HCT116 (cell line): ENCODE data around the gene ITGA2B. TPM values are rescaled to one million over a fixed set of nuclear protein-coding genes. Genes with fewer than 3 reads are reported as not detected.

ENCODE experiments used
- ATAC-seq: fragments of 200-7000 bp; cut with Tn5 transposase; 2 replicates; pipeline ENCODE4 v1.9.1; 2020; ENCODE audit warnings: mild to moderate bottlenecking, moderate library complexity
- BruUV-seq: library from RNA; stranded (reverse); fragments of 400-500 nt; replicated peaks from 2 replicates; lab custom pipeline; 2021; lab: Mats Ljungman, UMichigan
- CTCF ChIA-PET: fragments of 300-600 bp; sonication (Branson Sonifier 250); formaldehyde crosslinking; loops from one replicate; lab custom pipeline; 2021; ENCODE audit warnings: antibody characterized with exemption; lab: Charles Lee
- POLR2A ChIA-PET: fragments of 300-600, 350-600 bp; sonication (Branson Sonifier 250); formaldehyde crosslinking; loops from one replicate; lab custom pipeline; 2021; ENCODE audit warnings: antibody characterized with exemption; lab: Charles Lee
- RAD21 ChIA-PET, 2 experiments: fragments of 300-600 bp; sonication (Branson Sonifier 250); formaldehyde crosslinking; loops; one replicate each; lab custom pipeline; 2023; ENCODE audit warnings: low total read pairs in 2 of 2; ENCODE audit not compliant: uncharacterized antibody in 2 of 2, unreplicated experiment in 2 of 2, low non-redundant PET in 1 of 2; lab: Charles Lee
- DNase-seq: peaks from one replicate; pipeline ENCODE4 v3.0.0-alpha.2; 2010; ENCODE audit warnings: low read depth, low spot score
- H2AFZ ChIP-seq: fragments of 200-600 bp; shearing (Covaris generic), sonication (generic); 2 replicates; pipeline ENCODE4 v1.6.1; 2017; ENCODE audit warnings: low read depth, mixed run types, mixed read lengths, antibody characterized with exemption, low read length; ENCODE audit not compliant: poor library complexity, severe bottlenecking
- H3K27ac ChIP-seq: 2 replicates; pipeline ENCODE4 v1.5.1; 2012; ENCODE audit warnings: low read depth, low read length
- H3K27me3 ChIP-seq: fragments of 200-600 bp; sonication (generic); 2 replicates; pipeline ENCODE4 v1.6.1; 2016; ENCODE audit warnings: mixed run types, low read length, mixed read lengths; ENCODE audit not compliant: insufficient read depth
- H3K36me3 ChIP-seq, 2 experiments: fragments of 200-500 bp in 1 of 2; fragments of 200-600 bp in 1 of 2; sonication (Bioruptor generic) in 1 of 2; sonication (generic) in 1 of 2; 2 replicates each; pipeline versions ENCODE4 v1.5.1 to v1.6.1; 2014 to 2016; ENCODE audit warnings: low read length in 2 of 2, inconsistent platforms in 1 of 2, mixed read lengths in 1 of 2, mixed run types in 1 of 2; ENCODE audit not compliant: insufficient read depth in 2 of 2, control insufficient read depth in 1 of 2
- H3K4me1 ChIP-seq, 2 experiments: fragments of 200-600 bp in 1 of 2; sonication (generic) in 1 of 2; 2 replicates each; pipeline versions ENCODE4 v1.5.1 to v1.6.1; 2012 to 2017; ENCODE audit warnings: low read length in 2 of 2, inconsistent platforms in 1 of 2, mild to moderate bottlenecking in 1 of 2, mixed read lengths in 1 of 2, mixed run types in 1 of 2, moderate library complexity in 1 of 2; ENCODE audit not compliant: insufficient read depth in 2 of 2, control insufficient read depth in 1 of 2
- H3K4me2 ChIP-seq: fragments of 200-600 bp; sonication (generic); 2 replicates; pipeline ENCODE4 v1.6.1; 2017; ENCODE audit warnings: mixed run types, low read length, mixed read lengths
- H3K4me3 ChIP-seq, 2 experiments: fragments of 200-600 bp in 1 of 2; sonication (generic) in 1 of 2; replicated peaks in 1 of 2; 2 replicates each; pipeline ENCODE4 v1.5.1; 2011 to 2016; ENCODE audit warnings: low read length in 2 of 2, control low read depth in 1 of 2, low read depth in 1 of 2, mild to moderate bottlenecking in 1 of 2, mixed read lengths in 1 of 2, mixed run types in 1 of 2
- H3K79me2 ChIP-seq: fragments of 200-600 bp; sonication (generic); 2 replicates; pipeline ENCODE4 v1.6.1; 2017; ENCODE audit warnings: mild to moderate bottlenecking, mixed run types, low read length, moderate library complexity, mixed read lengths; ENCODE audit not compliant: insufficient read depth
- H3K9ac ChIP-seq: fragments of 200-600 bp; sonication (generic); 2 replicates; pipeline ENCODE4 v1.6.1; 2016; ENCODE audit warnings: low read length, mixed read lengths
- H3K9me2 ChIP-seq: fragments of 200-600 bp; sonication (generic), shearing (Covaris generic); 2 replicates; pipeline ENCODE4 v1.6.1; 2017; ENCODE audit warnings: mixed run types, mild to moderate bottlenecking, moderate library complexity; ENCODE audit not compliant: insufficient read depth
- H3K9me3 ChIP-seq, 2 experiments: fragments of 200-500 bp in 1 of 2; fragments of 200-600 bp in 1 of 2; sonication (Bioruptor generic) in 1 of 2; sonication (generic) in 1 of 2; 2 replicates each; pipeline ENCODE4 v1.6.1; 2014 to 2017; ENCODE audit warnings: low read length in 2 of 2, mixed read lengths in 2 of 2, inconsistent platforms in 1 of 2, low read depth in 1 of 2, mild to moderate bottlenecking in 1 of 2, mixed run types in 1 of 2, moderate library complexity in 1 of 2; ENCODE audit not compliant: control insufficient read depth in 1 of 2, insufficient read depth in 1 of 2
- H4K20me1 ChIP-seq: fragments of 200-600 bp; sonication (generic), shearing (Covaris generic); 2 replicates; pipeline ENCODE4 v1.6.1; 2017; ENCODE audit warnings: mixed run types, mild to moderate bottlenecking, moderate library complexity; ENCODE audit not compliant: insufficient read depth
- ATF3 ChIP-seq: IDR thresholded peaks from 2 replicates; pipeline ENCODE4 v1.6.1; 2012
- CBX3 ChIP-seq: IDR thresholded peaks from 2 replicates; pipeline ENCODE4 v1.6.1; 2012; ENCODE audit warnings: low read depth
- CEBPB ChIP-seq: IDR thresholded peaks from 2 replicates; pipeline ENCODE4 v1.6.1; 2012; ENCODE audit warnings: low read depth
- CTCF ChIP-seq, 3 experiments: fragments of 200-600 bp in 1 of 3; sonication (generic) in 1 of 3; IDR thresholded peaks in 2 of 3; conservative IDR thresholded peaks in 1 of 3; 2 replicates each; pipeline ENCODE4 v1.5.1; 2012 to 2017; ENCODE audit warnings: low read depth in 2 of 3, low read length in 2 of 3, antibody characterized with exemption in 1 of 3, borderline replicate concordance in 1 of 3, control low read depth in 1 of 3, mild to moderate bottlenecking in 1 of 3, mixed read lengths in 1 of 3, mixed run types in 1 of 3, moderate library complexity in 1 of 3; ENCODE audit not compliant: insufficient read depth in 1 of 3
- EGR1 ChIP-seq: IDR thresholded peaks from 2 replicates; pipeline ENCODE4 v1.6.1; 2012; ENCODE audit warnings: low read depth
- ELF1 ChIP-seq: IDR thresholded peaks from 2 replicates; pipeline ENCODE4 v1.6.1; 2012; ENCODE audit warnings: low read depth, borderline replicate concordance
- EZH2phosphoT487 ChIP-seq: fragments of 200-600 bp; IDR thresholded peaks from 2 replicates; pipeline ENCODE4 v1.6.1; 2018; ENCODE audit warnings: antibody characterized with exemption, borderline replicate concordance
- JUND ChIP-seq: IDR thresholded peaks from 2 replicates; pipeline ENCODE4 v1.6.1; 2012
- MAX ChIP-seq: IDR thresholded peaks from 2 replicates; pipeline ENCODE4 v1.6.1; 2012
- POLR2A ChIP-seq: IDR thresholded peaks from 2 replicates; pipeline ENCODE4 v1.7.0; 2011; ENCODE audit warnings: borderline replicate concordance; ENCODE audit not compliant: insufficient read depth, insufficient read length; ENCODE audit errors: extremely low read depth
- RAD21 ChIP-seq: IDR thresholded peaks from 2 replicates; pipeline ENCODE4 v1.6.1; 2012; ENCODE audit warnings: low read depth, mild to moderate bottlenecking
- REST ChIP-seq: IDR thresholded peaks from 2 replicates; pipeline ENCODE4 v1.6.1; 2012; ENCODE audit warnings: low read depth
- SIN3A ChIP-seq: IDR thresholded peaks from 2 replicates; pipeline ENCODE4 v1.6.1; 2012; ENCODE audit warnings: low read depth
- YY1 ChIP-seq: IDR thresholded peaks from 2 replicates; pipeline ENCODE4 v1.6.1; 2011; ENCODE audit warnings: low read length, low read depth, moderate library complexity, mild to moderate bottlenecking; ENCODE audit not compliant: insufficient replicate concordance; ENCODE audit errors: extremely low read depth
- ZBTB33 ChIP-seq: IDR thresholded peaks from 2 replicates; pipeline ENCODE4 v1.6.1; 2011; ENCODE audit warnings: mild to moderate bottlenecking, low read length, moderate library complexity; ENCODE audit not compliant: insufficient replicate concordance; ENCODE audit errors: extremely low read depth
- ZFX ChIP-seq: fragments of 450-650 bp; IDR thresholded peaks from 2 replicates; pipeline ENCODE4 v1.6.1; 2017
- ZNF274 ChIP-seq: fragments of 200-500 bp; sonication (Bioruptor generic); IDR thresholded peaks from 2 replicates; pipeline ENCODE4 v1.6.1; 2014; ENCODE audit warnings: mild to moderate bottlenecking, low read depth, low read length, inconsistent platforms
- intact Hi-C: fragments of 100-400 bp; cut with micrococcal nuclease; formaldehyde crosslinking; loops from 2 replicates; pipeline ENCODE4 v1.10.0; 2022
- total RNA-seq: library from RNA; stranded (reverse); gene quantifications from one replicate; pipeline ENCODE4 v1.2.1, GENCODE V29; 2021; ENCODE audit not compliant: unreplicated experiment

ITGA2B gene
- total RNA-seq, 1 experiment from 2014 or later: 7.6 TPM

- DNase-seq (no peak), ATAC-seq (no peak)
- Histone ChIP-seq H3K4me1 (peaks cover 2 to 21% of the 10 kb centered on the region in 2 experiments; a peak in 3 of 4 replicates), H3K27me3 (no peaks in the 10 kb centered on the region), H4K20me1 (no peaks in the 10 kb centered on the region), H3K27ac (no peak overlapping the region), H3K4me3 (no peak overlapping the region), H3K79me2 (no peaks in the 10 kb centered on the region)
- RAD21 ChIA-PET: no interaction called here
- TF ChIP-seq ZNF274 (no peak), SIN3A (no peak), POLR2A (no peak), ZBTB33 (no peak), EGR1 (no peak), YY1 (no peak), ZFX (no peak), EZH2phosphoT487 (no peak), CTCF (IDR thresholded peaks at IDR 0.05 in 2 of 3, conservative IDR thresholded peaks at IDR 0.05 in 1 of 3; ENCODE audit: borderline replicate concordance in 1 of 3, insufficient read depth in 1 of 3, low read depth in 2 of 3, low read length in 2 of 3) (no peak), CBX3 (no peak), MAX (no peak), RAD21 (no peak), REST (no peak), JUND (no peak), CEBPB (no peak), ATF3 (no peak), ELF1 (no peak)
- TF ChIP-seq, all 23 proteins: peak for 0
- no peak overlapping the region for H3K9ac ChIP-seq
- no peaks in the 10 kb centered on the region for H3K9me3 ChIP-seq
- H2AFZ ChIP-seq: no peak overlapping the region
- no TSS peak for BruUV-seq
- H3K4me2 ChIP-seq: no peak overlapping the region
- POLR2A ChIA-PET: interaction anchor here (1.0 kb wide), 1 partner anchor 12 kb away, joined by 3 read pairs; no protein-coding TSS in a partner anchor
- H3K36me3 ChIP-seq: no peaks in the 10 kb centered on the region; a peak in 1 of 4 replicates
- CTCF ChIA-PET: interaction anchor here (1.2 kb wide), 1 partner anchor 27 kb away, joined by 4 read pairs; no protein-coding TSS in a partner anchor
- H3K9me2 ChIP-seq: no peaks in the 10 kb centered on the region
- intact Hi-C loops: no loop called here
These were observed 31.4 kb downstream of the ITGA2B start for GRCh38 chr17:44358066-44358465.
